HS-5 (cell line): ENCODE results near the gene PRRX1.

Experiments used
- DNase-seq: peaks from one replicate; pipeline ENCODE4 v3.0.0-alpha.2; 2012; ENCODE audit warnings: low read depth

The PRRX1 gene

GRCh38 chr1:170664828-170665612, 1.1 kb downstream of the PRRX1 start:
- DNase-seq = no peak

DNA sequence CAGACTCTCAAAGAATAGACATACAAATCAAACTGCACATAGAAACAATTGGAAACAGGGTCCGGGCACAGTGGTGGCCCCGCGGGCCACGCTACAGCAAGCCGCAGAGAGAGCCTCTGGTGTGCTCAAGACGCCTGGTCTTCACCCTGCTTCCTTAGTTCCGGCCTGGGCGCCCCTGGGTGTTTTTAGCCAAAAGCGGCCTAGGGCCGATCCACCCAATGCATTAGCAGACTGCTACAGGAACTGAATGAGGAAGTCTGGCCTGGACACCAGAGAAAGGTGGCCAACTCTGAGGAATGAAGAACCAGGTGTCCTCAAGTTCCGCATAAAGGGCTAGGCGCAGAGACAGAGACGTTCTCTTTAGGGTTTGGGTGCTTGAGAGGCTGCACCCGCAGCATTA, 1.7 kb downstream of the PRRX1 start:
- no peak for DNase-seq

DNA sequence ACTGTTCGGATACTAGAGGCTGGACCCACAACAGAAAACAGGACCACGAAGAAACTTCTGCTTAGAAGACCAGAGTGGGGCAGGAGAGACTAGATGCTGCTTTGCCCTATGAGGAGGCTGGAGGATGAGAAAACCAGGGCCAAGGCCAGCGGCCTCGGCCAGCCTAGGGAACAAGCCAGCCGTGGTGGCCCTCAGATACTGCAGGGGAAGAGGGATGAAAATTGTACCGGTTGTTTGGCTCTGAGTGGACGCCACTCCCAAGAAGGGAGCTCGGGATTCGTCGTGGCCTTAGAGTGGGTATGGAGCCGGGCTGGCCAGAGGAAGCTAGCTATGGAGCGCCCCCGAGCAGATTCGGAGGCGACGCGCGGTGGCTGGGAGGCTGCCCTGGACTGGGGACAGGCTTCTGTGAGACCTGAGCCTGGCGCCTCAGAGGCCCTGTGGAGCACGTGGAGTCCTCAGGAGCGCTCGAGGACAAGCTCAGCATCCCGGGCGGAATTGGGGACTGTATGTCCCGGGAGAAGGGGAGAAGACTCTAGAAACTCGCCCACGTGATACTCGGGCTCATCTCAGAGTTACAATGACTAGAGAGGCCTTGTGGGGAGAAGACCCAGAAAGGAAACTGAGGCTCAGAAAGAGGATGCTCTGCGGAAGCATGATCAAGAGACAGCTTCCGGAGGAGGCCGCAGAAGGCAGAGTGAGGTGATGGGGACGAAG, 2.8 kb downstream of the PRRX1 start:
- no peak for DNase-seq

DNA sequence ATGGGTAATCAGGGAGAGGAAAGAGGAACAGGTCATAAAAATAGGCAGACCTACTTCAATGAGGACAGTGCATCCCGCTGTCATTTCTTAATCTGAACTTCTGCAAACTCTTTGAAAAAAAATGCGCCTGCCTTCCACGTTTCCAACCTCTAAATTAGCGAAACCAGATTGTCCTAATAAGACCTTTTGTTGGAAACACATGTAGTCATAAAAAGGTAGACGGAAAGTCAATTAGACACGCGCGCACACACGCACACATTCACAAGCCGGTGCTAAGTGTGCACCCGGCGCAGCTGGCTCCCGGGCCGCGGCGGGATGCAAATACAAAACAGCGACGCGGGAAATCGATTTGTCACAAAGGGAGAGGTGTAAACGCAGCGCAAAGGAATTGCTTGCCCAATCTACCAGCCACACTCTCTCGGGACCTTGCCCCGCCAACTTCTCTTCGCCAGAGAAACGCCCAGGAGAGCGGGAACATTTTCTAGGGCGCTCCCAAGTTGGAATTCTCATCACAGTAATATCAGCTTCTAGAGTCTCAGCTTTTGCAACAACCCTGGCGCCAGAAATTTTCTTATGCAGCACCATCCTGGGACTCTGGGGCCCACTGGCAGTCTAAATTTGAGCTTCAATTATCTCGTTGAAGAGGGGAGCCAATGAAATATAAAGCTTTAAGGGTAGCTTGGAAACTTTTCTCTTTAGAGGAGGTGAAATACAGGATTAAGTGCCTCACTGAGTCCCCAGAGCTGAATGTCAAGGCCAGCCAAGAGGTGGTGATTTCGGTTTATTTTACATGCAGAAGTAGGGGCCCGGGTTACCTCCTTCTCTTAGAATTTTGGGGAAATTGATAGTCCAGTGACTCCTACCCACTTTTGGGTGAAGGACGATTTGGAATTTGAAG, 4.5 kb downstream of the PRRX1 start:
- no peak for DNase-seq

DNA sequence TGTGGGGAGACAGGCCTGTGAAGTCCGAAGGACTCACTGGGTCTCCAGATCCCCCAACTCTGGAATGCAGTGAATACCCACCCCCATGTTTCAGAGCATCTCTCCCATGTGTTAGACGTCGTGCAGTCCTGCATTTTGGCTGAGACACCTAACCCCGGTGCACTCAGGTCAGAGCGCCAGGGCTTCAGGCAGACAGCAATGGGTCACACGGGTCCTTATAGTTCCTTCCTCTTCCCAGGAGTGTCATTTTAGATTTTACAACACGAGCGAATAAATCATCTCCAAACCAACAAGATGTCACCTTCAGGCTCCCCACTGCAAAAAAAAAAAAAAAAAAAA, 5.1 kb downstream of the PRRX1 start:
- DNase-seq = no peak

DNA sequence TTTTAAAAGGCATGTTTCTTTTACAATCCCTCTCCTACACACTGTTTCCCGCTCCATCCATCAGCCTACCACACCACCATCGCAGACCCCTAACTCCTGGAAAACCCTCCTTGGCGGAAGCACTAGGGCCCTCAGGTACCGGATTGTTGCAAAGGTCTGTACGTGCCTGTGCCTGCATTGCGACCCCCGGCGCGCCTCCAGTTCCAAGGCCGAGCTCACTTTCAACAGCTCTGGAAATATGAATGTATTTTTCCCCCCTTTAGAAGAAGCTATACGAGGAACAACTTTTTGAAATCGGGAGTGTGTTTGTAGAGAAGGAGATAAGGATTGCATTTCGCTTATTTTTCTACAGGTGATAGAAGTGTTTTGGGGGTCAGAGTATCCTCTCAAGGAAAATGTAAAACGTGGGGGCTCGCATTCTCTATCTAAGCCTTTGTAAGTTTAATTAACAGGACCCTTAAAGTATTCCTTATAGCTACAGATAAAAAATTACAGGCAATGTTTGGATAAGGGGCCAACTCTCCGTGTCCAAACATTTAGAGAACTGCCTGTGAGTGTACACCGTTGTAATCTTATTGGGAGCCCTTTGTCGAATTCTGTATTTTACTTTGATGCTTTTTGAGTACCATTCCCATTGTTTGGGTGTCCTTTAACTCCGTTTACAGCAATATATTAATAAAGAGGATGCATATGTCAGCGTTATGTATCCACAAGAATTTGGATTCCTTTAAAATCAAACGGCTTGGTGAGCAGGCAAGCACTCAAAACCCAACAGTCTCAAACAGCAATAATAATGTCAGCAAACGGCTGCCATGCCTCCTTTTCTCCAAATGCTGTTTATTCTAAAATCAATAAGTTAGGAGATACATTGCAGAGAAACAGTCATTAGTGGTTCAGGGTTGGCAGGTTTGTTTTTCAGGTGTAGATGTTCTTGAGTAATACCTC, 5.9 kb downstream of the PRRX1 start:
- no peak for DNase-seq

GRCh38 chr1:170670802-170671628, 7.1 kb downstream of the PRRX1 start:
- no peak for DNase-seq

GRCh38 chr1:170671629-170671963, 7.7 kb downstream of the PRRX1 start:
- DNase-seq = no peak

- DNase-seq = no peak
Observed at GRCh38 chr1:170672316-170672715, 8.4 kb downstream of the PRRX1 start.

DNA sequence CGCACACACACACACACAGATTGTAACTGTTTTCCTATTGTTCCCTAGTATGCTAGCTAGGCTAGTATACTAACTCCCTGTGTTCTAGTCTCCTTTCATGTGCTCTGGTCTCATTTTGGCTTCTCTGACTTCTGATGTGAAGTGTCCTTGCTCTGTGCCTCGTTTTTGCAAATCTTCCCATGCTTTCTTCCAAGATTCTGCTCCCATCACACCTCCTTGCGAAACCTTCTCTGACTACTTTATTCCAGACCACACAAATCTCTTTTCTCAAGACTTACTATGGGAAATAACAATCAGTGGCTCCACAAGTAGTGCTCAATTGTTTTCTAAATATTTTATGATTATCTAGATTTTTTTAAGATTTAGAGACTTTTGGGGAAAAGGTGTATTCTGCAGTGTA, 10.3 kb downstream of the PRRX1 start:
- no peak for DNase-seq

DNA sequence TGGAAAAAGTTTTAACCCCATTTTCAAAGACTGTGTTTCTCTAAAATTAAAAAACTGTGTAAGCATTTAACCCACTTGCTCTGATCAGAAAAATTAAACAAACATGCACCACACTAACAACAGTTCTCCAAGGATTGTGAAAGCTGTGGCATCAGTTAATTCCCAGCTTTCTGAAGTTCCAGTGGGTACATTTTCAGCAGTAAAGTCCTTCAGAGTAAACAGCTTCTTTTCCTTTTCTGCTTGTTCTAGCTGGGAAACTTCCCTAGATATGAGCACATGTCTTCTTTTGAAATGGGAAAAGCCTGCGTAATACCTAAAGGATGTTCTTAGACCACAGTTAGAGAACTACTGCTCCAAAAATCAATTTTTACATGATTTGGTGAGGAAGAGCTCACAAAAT, 11.1 kb downstream of the PRRX1 start:
- no peak for DNase-seq

DNA sequence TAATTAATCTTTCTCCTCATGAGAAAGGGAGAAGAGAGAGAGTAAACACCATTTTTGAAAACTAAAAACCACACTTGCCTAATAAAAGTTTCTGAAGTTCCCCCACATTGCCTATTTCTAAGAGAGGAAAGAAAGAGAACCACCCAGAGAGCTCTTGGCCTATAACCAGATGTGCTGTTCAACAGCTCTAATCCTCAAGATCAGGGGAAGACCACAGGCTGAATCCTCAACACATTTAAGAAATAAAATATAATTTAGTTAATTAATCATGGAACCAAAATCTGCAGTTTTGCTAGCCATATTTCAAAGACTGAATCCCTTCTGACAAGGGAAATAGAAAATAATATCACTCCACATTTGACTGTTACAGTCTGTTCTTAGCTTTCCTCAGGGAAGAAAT, 11.9 kb downstream of the PRRX1 start:
- DNase-seq = no peak

GRCh38 chr1:170676628-170677027, 12.7 kb downstream of the PRRX1 start:
- no peak for DNase-seq

DNA sequence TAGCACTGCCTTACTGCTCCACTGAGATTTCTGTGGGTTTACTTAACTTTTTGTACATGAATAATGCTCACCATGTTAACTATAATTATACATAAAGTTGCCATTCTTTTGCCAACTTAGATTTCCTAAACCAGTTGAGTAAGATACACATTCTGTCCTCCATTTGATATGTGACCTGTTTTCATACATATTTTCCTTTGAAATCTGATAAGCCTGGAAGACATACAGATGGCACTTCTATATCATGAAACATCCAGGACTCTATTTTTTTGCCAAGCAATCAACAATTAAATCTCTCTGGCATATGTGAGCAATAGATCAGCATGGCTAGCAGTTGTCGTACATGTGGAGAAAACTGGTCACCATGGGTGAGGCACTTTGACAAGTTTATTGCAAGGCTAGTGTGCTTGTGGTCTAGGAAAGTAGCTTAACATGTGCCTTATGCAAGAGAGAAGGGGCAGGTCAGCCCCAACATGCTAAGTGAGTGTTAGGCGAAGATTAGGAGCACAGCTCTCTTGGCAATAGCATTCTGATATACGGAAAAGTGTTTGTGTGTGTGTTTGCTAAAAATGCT, 14.2 kb downstream of the PRRX1 start:
- no peak for DNase-seq

DNA sequence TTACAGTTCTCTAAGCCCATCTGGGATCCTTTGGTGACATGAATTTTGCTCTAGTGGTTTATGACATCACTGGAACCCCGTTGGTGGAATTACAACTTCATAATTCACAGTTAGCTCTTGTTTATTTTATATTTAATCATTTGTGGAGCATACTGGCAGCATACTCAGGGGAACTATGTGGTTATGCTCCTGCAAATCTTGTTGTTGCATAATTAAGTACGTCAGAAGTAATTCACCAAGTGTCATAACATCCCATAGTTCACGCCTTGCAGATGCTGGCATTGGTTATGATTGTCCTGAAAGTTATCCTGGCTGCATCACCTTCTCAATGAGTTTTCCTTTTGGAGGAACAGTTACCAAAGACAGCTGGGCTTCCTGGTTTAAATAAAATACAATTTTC, 16.5 kb downstream of the PRRX1 start:
- no peak for DNase-seq

DNA sequence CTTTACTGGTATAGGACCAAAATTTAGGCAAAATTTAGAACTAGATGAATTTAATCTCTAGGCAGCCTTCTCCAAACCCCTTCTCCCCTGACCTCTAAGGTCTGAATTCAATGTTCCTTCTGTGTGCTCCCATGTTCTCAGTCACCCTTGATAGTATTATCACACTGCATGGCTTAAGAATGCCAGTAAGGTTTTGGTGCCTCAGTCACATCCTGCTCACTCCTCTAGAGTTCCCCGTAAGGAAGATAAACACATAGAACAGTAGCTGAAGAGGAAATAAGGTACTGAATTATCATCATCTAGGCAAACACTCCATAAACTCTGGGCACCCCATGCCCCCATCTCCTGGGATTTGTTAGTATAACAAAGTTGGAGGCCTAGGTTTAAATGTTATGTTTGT, 18.2 kb downstream of the PRRX1 start:
- no peak for DNase-seq

- no peak for DNase-seq
Observed at GRCh38 chr1:170682809-170683208, 18.9 kb downstream of the PRRX1 start.

GRCh38 chr1:170685166-170685565, 21.2 kb downstream of the PRRX1 start:
- no peak for DNase-seq

DNA sequence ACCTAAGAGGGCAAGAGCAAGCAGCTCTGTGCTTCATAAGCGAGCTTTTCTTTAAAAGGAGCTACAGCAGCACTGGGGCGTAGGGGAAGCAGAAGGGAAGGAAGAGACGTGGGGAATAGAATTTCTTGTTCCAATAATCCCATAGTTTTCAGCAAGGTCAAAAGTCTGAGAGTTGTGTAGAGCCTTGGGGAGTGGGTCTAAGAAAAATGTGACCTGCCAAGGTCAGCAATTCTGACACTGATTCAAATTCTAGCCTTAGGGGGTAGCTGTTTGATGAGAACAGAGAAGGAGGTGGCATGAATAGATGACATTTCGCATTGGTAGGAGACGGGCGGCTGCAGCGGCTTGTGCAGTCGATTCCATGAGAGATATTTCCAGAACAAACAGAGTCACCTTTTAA, 22.4 kb downstream of the PRRX1 start:
- DNase-seq = no peak

DNA sequence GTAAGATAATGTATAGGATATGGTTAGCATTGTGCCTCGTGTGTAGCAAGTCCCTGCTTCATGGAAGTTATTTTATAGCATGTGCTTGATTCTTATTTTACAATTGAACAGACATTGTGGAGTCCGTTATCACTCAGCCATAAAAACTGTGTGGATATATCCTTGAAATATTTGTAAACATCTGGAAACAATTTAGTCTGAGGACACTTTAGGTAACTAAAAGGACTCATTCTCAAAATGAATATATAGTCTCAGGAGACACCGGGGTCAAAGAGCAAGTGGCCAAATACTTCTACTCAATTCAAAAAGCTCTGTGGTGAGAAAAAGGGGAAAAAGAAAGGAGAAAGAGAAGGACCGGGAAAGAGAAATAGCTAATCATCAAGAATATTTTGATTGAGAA, 23.7 kb downstream of the PRRX1 start:
- no peak for DNase-seq

DNA sequence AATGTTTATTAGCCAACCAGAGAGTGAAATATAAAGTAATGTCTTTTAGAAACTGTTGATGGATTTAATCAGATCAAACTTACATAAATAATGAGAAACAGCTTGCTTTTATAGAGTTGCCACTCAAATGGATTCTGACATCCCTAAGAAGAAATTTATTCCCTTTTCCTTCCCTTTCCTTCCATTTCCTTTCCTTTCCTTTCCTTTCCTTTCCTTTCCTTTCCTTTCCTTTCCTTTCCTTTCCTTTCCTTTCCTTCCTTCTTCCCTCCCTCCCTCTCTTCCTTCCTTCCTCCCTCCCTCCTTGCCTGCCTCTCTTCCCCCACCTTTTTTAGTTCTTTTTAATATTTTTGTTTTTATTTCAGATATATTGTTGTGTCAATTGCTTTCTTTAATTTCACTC, 27.3 kb downstream of the PRRX1 start:
- DNase-seq = no peak
